ENCODE measurements around the gene ATP5ME.
"Not testable (repeated sequence)": the region's sequence is repeated elsewhere in the genome, so short reads cannot be mapped to it uniquely, and the experiment has no call there.

Gene ATP5ME

GRCh38 chr4:654503-654845, 19.6 kb downstream of the ATP5ME start:
- no peak for DNase-seq (ENCODE audit: low read depth)

GRCh38 chr4:653831-654502, 20.1 kb downstream of the ATP5ME start:
- DNase-seq (ENCODE audit: low read depth) = no peak

- DNase-seq (ENCODE audit: low read depth) = no peak
Measured at GRCh38 chr4:653080-653821, 20.8 kb downstream of the ATP5ME start.

GRCh38 chr4:651884-652642, 22.0 kb downstream of the ATP5ME start:
- no peak for DNase-seq (ENCODE audit: low read depth)

- no peak for DNase-seq (ENCODE audit: low read depth)
Measured at GRCh38 chr4:650951-651883, 22.9 kb downstream of the ATP5ME start.

- no peak for DNase-seq (ENCODE audit: low read depth)
Measured at GRCh38 chr4:650461-650860, 23.6 kb downstream of the ATP5ME start.

GRCh38 chr4:649751-650310, 24.2 kb downstream of the ATP5ME start:
- no peak for DNase-seq (ENCODE audit: low read depth)

- no peak for DNase-seq (ENCODE audit: low read depth)
Measured at GRCh38 chr4:649293-649625, 24.8 kb downstream of the ATP5ME start.

GRCh38 chr4:648579-649292, 25.3 kb downstream of the ATP5ME start:
- DNase-seq (ENCODE audit: low read depth) = no peak

- no peak for DNase-seq (ENCODE audit: low read depth)
Measured at GRCh38 chr4:647481-647880, 26.6 kb downstream of the ATP5ME start.

- no peak for DNase-seq (ENCODE audit: low read depth)
Measured at GRCh38 chr4:646460-646859, 27.6 kb downstream of the ATP5ME start.

GRCh38 chr4:642366-642765, 31.7 kb downstream of the ATP5ME start:
- not testable (repeated sequence) for DNase-seq (ENCODE audit: low read depth)

GRCh38 chr4:637536-638280, 36.4 kb downstream of the ATP5ME start:
- DNase-seq (ENCODE audit: low read depth) = no peak

- DNase-seq (ENCODE audit: low read depth) = no peak
Measured at GRCh38 chr4:636628-637159, 37.4 kb downstream of the ATP5ME start.

- no peak for DNase-seq (ENCODE audit: low read depth)
Measured at GRCh38 chr4:635851-636627, 38.0 kb downstream of the ATP5ME start.

GRCh38 chr4:635066-635835, 38.8 kb downstream of the ATP5ME start:
- not testable (repeated sequence) for DNase-seq (ENCODE audit: low read depth)

GRCh38 chr4:634599-634985, 39.5 kb downstream of the ATP5ME start:
- DNase-seq (ENCODE audit: low read depth) = no peak

- no peak for DNase-seq (ENCODE audit: low read depth)
Measured at GRCh38 chr4:633976-634598, 40.0 kb downstream of the ATP5ME start.
